ENCODE data around the gene PLA2G4D.

- TF ChIP-seq, protein P1, sequence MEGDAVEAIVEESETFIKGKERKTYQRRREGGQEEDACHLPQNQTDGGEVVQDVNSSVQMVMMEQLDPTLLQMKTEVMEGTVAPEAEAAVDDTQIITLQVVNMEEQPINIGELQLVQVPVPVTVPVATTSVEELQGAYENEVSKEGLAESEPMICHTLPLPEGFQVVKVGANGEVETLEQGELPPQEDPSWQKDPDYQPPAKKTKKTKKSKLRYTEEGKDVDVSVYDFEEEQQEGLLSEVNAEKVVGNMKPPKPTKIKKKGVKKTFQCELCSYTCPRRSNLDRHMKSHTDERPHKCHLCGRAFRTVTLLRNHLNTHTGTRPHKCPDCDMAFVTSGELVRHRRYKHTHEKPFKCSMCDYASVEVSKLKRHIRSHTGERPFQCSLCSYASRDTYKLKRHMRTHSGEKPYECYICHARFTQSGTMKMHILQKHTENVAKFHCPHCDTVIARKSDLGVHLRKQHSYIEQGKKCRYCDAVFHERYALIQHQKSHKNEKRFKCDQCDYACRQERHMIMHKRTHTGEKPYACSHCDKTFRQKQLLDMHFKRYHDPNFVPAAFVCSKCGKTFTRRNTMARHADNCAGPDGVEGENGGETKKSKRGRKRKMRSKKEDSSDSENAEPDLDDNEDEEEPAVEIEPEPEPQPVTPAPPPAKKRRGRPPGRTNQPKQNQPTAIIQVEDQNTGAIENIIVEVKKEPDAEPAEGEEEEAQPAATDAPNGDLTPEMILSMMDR (IDR thresholded peaks at IDR 0.05; ENCODE audit: low read length): no peak
- no peak for TF ChIP-seq EZH2 (IDR thresholded peaks at IDR 0.05; ENCODE audit: borderline replicate concordance, low read length)
These were observed 61.8 kb downstream of the PLA2G4D start for GRCh38 chr15:42032376-42033213.
